Nephron progenitor cell (in vitro differentiated cells): ENCODE results near the gene SELENBP1.

Source experiments
- DNase-seq: peaks from one replicate; pipeline ENCODE4 v3.0.0; 2021
- H3K27ac Mint-ChIP-seq: 2 replicates; pipeline ENCODE4 v1.8.0; 2021; ENCODE audit warnings: mild to moderate bottlenecking, moderate library complexity, mixed read lengths
- H3K27me3 Mint-ChIP-seq: 2 replicates; pipeline ENCODE4 v1.8.0; 2021; ENCODE audit warnings: mild to moderate bottlenecking, low read depth, mixed read lengths; ENCODE audit not compliant: poor library complexity
- H3K36me3 Mint-ChIP-seq: 2 replicates; pipeline ENCODE4 v1.8.0; 2021; ENCODE audit warnings: low read depth, mixed read lengths
- H3K4me1 Mint-ChIP-seq: 2 replicates; pipeline ENCODE4 v1.8.0; 2021; ENCODE audit warnings: mixed read lengths
- H3K4me3 Mint-ChIP-seq: 2 replicates; pipeline ENCODE4 v1.8.0; 2021; ENCODE audit warnings: mild to moderate bottlenecking, moderate library complexity, mixed read lengths
- H3K9me3 Mint-ChIP-seq: 2 replicates; pipeline ENCODE4 v1.8.0; 2021; ENCODE audit warnings: mild to moderate bottlenecking, moderate library complexity, mixed read lengths
- TF ChIP-seq, protein P1 (sequence below): fragments of 200-600 bp; sonication (generic); IDR thresholded peaks from 2 replicates; pipeline ENCODE4 v1.5.0; 2021; ENCODE audit warnings: antibody characterized with exemption

The SELENBP1 gene

GRCh38 chr1:151327903-151328674 lies 44.4 kb downstream of the SELENBP1 start:
- Mint-ChIP-seq H3K4me1 (peaks cover 27% of the 10 kb centered on the region), H3K4me3 (peak overlapping the region; percentile 96), H3K9me3 (no peaks in the 10 kb centered on the region), H3K27me3 (peaks cover 4% of the 10 kb centered on the region), H3K36me3 (peaks cover 14% of the 10 kb centered on the region), H3K27ac (peak overlapping the region; percentile 100)
- peak; percentile 39 for DNase-seq
- TF ChIP-seq, protein P1, sequence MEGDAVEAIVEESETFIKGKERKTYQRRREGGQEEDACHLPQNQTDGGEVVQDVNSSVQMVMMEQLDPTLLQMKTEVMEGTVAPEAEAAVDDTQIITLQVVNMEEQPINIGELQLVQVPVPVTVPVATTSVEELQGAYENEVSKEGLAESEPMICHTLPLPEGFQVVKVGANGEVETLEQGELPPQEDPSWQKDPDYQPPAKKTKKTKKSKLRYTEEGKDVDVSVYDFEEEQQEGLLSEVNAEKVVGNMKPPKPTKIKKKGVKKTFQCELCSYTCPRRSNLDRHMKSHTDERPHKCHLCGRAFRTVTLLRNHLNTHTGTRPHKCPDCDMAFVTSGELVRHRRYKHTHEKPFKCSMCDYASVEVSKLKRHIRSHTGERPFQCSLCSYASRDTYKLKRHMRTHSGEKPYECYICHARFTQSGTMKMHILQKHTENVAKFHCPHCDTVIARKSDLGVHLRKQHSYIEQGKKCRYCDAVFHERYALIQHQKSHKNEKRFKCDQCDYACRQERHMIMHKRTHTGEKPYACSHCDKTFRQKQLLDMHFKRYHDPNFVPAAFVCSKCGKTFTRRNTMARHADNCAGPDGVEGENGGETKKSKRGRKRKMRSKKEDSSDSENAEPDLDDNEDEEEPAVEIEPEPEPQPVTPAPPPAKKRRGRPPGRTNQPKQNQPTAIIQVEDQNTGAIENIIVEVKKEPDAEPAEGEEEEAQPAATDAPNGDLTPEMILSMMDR, result no peak

DNA sequence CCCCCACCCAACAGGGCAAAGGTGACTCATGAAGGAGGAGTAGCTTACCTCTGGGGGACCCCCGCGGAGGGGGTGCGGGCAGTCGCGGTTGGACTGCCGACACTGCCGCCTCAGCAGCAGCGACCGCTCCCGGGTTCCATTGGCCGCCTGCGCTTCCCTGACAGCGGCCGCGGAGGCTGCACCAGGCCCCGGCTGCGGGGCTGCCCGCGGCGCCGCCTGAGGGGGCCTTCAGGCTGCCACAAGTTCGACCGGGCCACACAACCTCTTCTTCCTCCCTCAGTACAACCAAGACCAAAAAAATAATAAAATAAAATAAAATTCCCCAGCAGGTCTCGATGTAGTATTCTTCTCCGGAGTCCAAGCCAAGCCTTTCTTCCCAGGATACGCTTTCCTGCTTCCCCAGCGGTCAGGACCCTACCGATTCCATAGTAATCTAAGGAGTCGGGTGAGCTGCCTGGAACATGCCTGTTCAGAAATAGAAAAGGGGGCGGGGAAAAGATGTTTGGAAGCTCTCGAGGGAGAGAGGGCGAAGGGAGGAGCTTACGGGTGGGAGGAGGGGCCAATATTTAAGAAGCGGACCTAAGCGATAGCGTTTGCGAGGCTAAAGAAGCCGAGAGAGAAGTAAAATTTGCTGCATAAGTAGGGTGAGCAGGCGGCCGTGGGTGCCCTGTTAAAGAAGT lies 45.1 kb downstream of the SELENBP1 start, which contains the start of gene PI4KB:
TSS of gene PI4KB (minus strand) at position 194 of the 680 bp plus-strand sequence. CDS start 10,935 bp downstream, outside the sequence.
- Mint-ChIP-seq H3K9me3 (no peaks in the 10 kb centered on the region), H3K27me3 (peaks cover 4% of the 10 kb centered on the region), H3K4me3 (peak within 1 kb of the TSS; percentile 96), H3K36me3 (peaks cover 21% of the 10 kb centered on the region), H3K4me1 (peaks cover 27% of the 10 kb centered on the region), H3K27ac (peak within 1 kb of the TSS; percentile 100)
- TF ChIP-seq, protein P1, result no peak
- DNase-seq, result peak; percentile 92

- no peak for DNase-seq
- H3K36me3 Mint-ChIP-seq, result peaks cover 27% of the 10 kb centered on the region
- peaks cover 4% of the 10 kb centered on the region for H3K27me3 Mint-ChIP-seq
- H3K9me3 Mint-ChIP-seq, result no peaks in the 10 kb centered on the region
- H3K4me1 Mint-ChIP-seq, result peaks cover 27% of the 10 kb centered on the region
- H3K4me3 Mint-ChIP-seq, result peak overlapping the region; percentile 96
- TF ChIP-seq, protein P1, result no peak
- H3K27ac Mint-ChIP-seq, result peak overlapping the region; percentile 97
Measured at GRCh38 chr1:151326619-151327222, 45.8 kb downstream of the SELENBP1 start.

- peaks cover 3% of the 10 kb centered on the region for H3K27me3 Mint-ChIP-seq
- DNase-seq, result peak; percentile 19
Measured at GRCh38 chr1:151325646-151326429, 46.7 kb downstream of the SELENBP1 start.

GRCh38 chr1:151325231-151325630 lies 47.3 kb downstream of the SELENBP1 start:
- Mint-ChIP-seq H3K27me3 (no peaks in the 10 kb centered on the region), H3K9me3 (no peaks in the 10 kb centered on the region), H3K36me3 (peaks cover 38% of the 10 kb centered on the region), H3K4me1 (peaks cover 27% of the 10 kb centered on the region), H3K4me3 (peak overlapping the region; percentile 96), H3K27ac (no peak overlapping the region)
- DNase-seq, result no peak
- TF ChIP-seq, protein P1, result no peak

More at GRCh38 chr1:151325646-151326429, 46.7 kb downstream of the SELENBP1 start:
- TF ChIP-seq, protein P1, result no peak
- Mint-ChIP-seq H3K27ac (peak overlapping the region; percentile 97), H3K36me3 (peaks cover 32% of the 10 kb centered on the region), H3K4me1 (peaks cover 27% of the 10 kb centered on the region), H3K4me3 (peak overlapping the region; percentile 96), H3K9me3 (no peaks in the 10 kb centered on the region)
